A673 (cell line): ENCODE results near the gene RASD1. TPM values are rescaled to one million over a fixed set of nuclear protein-coding genes. Genes with fewer than 3 reads are reported as not detected.
"Not testable (repeated sequence)": the region's sequence is repeated elsewhere in the genome, so short reads cannot be mapped to it uniquely, and the experiment has no call there.

Experiments
- BruUV-seq: library from RNA; stranded (reverse); fragments of 400-500 nt; replicated peaks from 2 replicates; lab custom pipeline; 2021; lab: Mats Ljungman, UMichigan
- CTCF ChIA-PET: fragments of 300-600 bp; sonication (Branson Sonifier 250); formaldehyde crosslinking; loops from one replicate; lab custom pipeline; 2022; ENCODE audit warnings: antibody characterized with exemption; lab: Charles Lee
- POLR2A ChIA-PET: fragments of 300-600 bp; sonication (Branson Sonifier 250); formaldehyde crosslinking; loops from one replicate; lab custom pipeline; 2022; ENCODE audit warnings: antibody characterized with exemption; ENCODE audit not compliant: low non-redundant PET; lab: Charles Lee
- DNase-seq: peaks from one replicate; pipeline ENCODE4 v3.0.0-alpha.2; 2015; ENCODE audit warnings: low spot score
- H3K27ac ChIP-seq: fragments of 200-600 bp; sonication (generic); 2 replicates; pipeline ENCODE4 v1.5.1; 2016; ENCODE audit warnings: mixed run types, low read depth, mild to moderate bottlenecking, mixed read lengths, antibody characterized with exemption, low read length; ENCODE audit not compliant: poor library complexity, severe bottlenecking
- H3K27me3 ChIP-seq: fragments of 200-600 bp; sonication (generic); replicated peaks from 2 replicates; pipeline ENCODE4 v1.6.1; 2017; ENCODE audit warnings: mixed run types, low read depth, mild to moderate bottlenecking, mixed read lengths, antibody characterized with exemption, low read length; ENCODE audit not compliant: insufficient read depth, poor library complexity
- H3K36me3 ChIP-seq: fragments of 200-600 bp; sonication (generic); 2 replicates; pipeline ENCODE4 v1.6.1; 2016; ENCODE audit warnings: mixed run types, mild to moderate bottlenecking, mixed read lengths, antibody characterized with exemption, low read length; ENCODE audit not compliant: insufficient read depth, poor library complexity, severe bottlenecking
- H3K4me1 ChIP-seq: fragments of 200-600 bp; sonication (generic); 2 replicates; pipeline ENCODE4 v1.6.1; 2017; ENCODE audit warnings: mixed run types, mild to moderate bottlenecking, mixed read lengths, antibody characterized with exemption, low read length; ENCODE audit not compliant: insufficient read depth, poor library complexity, severe bottlenecking
- H3K4me3 ChIP-seq: fragments of 200-600 bp; sonication (generic); 2 replicates; pipeline ENCODE4 v1.5.1; 2016; ENCODE audit warnings: low read depth, mixed run types, mild to moderate bottlenecking, mixed read lengths, low read length; ENCODE audit not compliant: poor library complexity, severe bottlenecking
- H3K9me3 ChIP-seq: fragments of 200-600 bp; sonication (generic); 2 replicates; pipeline ENCODE4 v1.6.1; 2016; ENCODE audit warnings: mixed run types, low read depth, mild to moderate bottlenecking, mixed read lengths, antibody characterized with exemption, low read length; ENCODE audit not compliant: poor library complexity, severe bottlenecking
- EZH2 ChIP-seq: fragments of 200-600 bp; sonication (generic); IDR thresholded peaks from 2 replicates; pipeline ENCODE4 v1.6.1; 2017; ENCODE audit warnings: borderline replicate concordance, low read depth, mild to moderate bottlenecking, mixed read lengths, antibody characterized with exemption, low read length; ENCODE audit not compliant: poor library complexity, severe bottlenecking
- intact Hi-C: fragments of 100-400 bp; cut with micrococcal nuclease; formaldehyde crosslinking; loops from one replicate; pipeline ENCODE4 v1.10.0; 2022; ENCODE audit not compliant: unreplicated experiment
- total RNA-seq: library from RNA; stranded (reverse); gene quantifications from 2 replicates; pipeline ENCODE4 v1.2.3, GENCODE V29; 2021
- TF ChIP-seq, protein P1 (sequence below): fragments of 300-800, 200-600 bp; sonication (generic); conservative IDR thresholded peaks from 2 replicates; pipeline ENCODE4 v1.5.1; 2017; ENCODE audit warnings: low read depth, mild to moderate bottlenecking, antibody characterized with exemption, low read length, moderate library complexity, mixed read lengths

RASD1 gene
- total RNA-seq, 1 experiment from 2014 or later: 0.21 TPM

DNA sequence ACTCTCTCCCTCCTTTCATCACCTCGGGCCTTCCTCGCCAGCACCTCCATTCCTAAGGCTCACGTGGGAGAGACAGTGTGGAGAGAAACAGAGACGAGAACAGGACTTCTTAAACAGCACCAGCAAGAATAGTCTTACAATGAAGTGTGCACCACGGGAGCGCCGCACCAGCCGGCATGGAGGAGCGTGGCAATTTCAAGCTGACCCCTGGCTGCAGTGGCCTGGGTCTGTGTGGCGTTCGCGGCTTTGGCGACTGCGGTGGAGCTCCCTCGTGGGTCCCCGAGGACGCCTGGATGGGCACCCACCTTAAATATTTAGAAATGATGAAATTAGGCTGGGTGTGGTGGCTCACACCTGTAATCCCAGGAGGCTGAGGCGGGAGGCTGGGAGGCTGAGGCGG lies 39.9 kb downstream of the RASD1 start:
- ChIA-PET POLR2A (no interaction called here), CTCF (no interaction called here)
- TF ChIP-seq, protein P1, sequence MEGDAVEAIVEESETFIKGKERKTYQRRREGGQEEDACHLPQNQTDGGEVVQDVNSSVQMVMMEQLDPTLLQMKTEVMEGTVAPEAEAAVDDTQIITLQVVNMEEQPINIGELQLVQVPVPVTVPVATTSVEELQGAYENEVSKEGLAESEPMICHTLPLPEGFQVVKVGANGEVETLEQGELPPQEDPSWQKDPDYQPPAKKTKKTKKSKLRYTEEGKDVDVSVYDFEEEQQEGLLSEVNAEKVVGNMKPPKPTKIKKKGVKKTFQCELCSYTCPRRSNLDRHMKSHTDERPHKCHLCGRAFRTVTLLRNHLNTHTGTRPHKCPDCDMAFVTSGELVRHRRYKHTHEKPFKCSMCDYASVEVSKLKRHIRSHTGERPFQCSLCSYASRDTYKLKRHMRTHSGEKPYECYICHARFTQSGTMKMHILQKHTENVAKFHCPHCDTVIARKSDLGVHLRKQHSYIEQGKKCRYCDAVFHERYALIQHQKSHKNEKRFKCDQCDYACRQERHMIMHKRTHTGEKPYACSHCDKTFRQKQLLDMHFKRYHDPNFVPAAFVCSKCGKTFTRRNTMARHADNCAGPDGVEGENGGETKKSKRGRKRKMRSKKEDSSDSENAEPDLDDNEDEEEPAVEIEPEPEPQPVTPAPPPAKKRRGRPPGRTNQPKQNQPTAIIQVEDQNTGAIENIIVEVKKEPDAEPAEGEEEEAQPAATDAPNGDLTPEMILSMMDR: no peak
- no peak for TF ChIP-seq EZH2
- Histone ChIP-seq H3K27ac (no peak overlapping the region), H3K27me3 (peaks cover 6% of the 10 kb centered on the region), H3K9me3 (no peaks in the 10 kb centered on the region), H3K4me3 (no peak overlapping the region), H3K36me3 (no peaks in the 10 kb centered on the region), H3K4me1 (no peaks in the 10 kb centered on the region)
- DNase-seq: no peak
- BruUV-seq: no TSS peak
- intact Hi-C loops: no loop called here

DNA sequence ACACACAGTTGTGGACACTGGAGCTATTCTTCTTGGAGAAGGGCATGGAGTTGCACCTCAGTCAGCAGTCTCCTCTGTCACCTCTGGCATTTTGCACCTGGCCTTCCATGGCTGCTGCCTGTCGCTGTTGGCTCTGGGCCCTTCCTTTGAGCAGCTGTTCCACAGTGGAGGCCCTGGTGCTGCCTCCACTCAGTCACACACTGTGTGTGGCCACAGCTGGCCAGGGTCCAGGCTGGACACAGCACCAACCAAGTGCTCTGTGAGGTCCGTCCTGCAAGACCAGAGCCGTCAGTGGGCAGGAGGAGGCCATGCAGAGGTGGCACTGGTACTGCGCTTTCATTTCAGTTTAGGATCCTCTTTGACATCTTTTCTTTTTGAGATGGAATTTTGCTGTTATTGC lies 41.0 kb downstream of the RASD1 start:
- Histone ChIP-seq H3K4me3 (no peak overlapping the region), H3K9me3 (no peaks in the 10 kb centered on the region), H3K27ac (no peak overlapping the region), H3K4me1 (no peaks in the 10 kb centered on the region), H3K36me3 (no peaks in the 10 kb centered on the region), H3K27me3 (peaks cover 6% of the 10 kb centered on the region)
- TF ChIP-seq, protein P1: no peak
- TF ChIP-seq EZH2: no peak
- POLR2A ChIA-PET: interaction anchor here (0.5 kb wide), 1 partner anchor 89 kb away, joined by 3 read pairs; no protein-coding TSS in a partner anchor
- intact Hi-C loops: no loop called here
- CTCF ChIA-PET: no interaction called here
- no TSS peak for BruUV-seq
- DNase-seq: no peak

DNA sequence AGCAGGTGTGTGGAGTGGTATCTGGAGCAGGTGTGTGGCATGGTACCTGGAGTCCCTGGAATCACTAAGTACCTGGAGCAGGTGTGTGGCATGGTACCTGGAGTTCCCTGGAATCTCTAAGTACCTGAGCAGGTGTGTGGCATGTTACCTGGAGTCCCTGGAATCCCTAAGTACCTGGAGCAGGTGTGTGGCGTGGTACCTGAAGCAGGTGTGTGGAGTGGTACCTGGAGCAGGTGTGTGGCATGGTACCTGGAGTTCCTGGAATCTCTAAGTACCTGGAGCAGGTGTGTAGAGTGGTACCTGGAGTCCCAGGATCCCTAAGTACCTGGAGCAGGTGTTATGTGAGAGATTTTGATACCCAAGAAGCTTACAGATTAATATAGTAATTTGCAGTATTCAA lies 41.5 kb downstream of the RASD1 start:
- H3K9me3 ChIP-seq, H3K36me3 ChIP-seq, DNase-seq, BruUV-seq, intact Hi-C loops, H3K4me1 ChIP-seq, H3K4me3 ChIP-seq, H3K27me3 ChIP-seq, H3K27ac ChIP-seq, CTCF ChIA-PET: not testable (repeated sequence)
- POLR2A ChIA-PET: interaction anchor here (0.5 kb wide), 1 partner anchor 88 kb away, joined by 3 read pairs; no protein-coding TSS in a partner anchor

DNA sequence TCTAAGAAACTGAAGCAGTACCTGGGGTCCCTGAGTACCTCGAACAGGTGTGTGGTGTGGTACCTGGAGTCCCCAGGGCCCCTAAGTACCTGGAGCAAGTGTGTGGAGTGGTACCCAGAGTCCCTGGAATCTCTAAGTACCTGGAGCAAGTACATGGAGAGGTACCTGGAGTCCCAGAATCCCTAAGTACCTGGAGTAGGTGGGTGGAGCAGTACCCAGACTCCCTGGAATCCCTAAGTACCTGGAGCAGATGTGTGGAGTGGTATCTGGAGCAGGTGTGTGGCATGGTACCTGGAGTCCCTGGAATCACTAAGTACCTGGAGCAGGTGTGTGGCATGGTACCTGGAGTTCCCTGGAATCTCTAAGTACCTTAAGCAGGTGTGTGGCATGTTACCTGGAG lies 41.9 kb downstream of the RASD1 start:
- CTCF ChIA-PET: no interaction called here
- POLR2A ChIA-PET: no interaction called here
- Histone ChIP-seq H3K4me1 (no peaks in the 10 kb centered on the region), H3K27ac (no peak overlapping the region), H3K4me3 (no peak overlapping the region), H3K36me3 (no peaks in the 10 kb centered on the region), H3K9me3 (no peaks in the 10 kb centered on the region), H3K27me3 (peaks cover 6% of the 10 kb centered on the region)
- intact Hi-C loops: no loop called here
- no peak for DNase-seq
- no TSS peak for BruUV-seq
- TF ChIP-seq EZH2: no peak
- TF ChIP-seq, protein P1: no peak
